Ecto neural progenitor cell (in vitro differentiated cells): ENCODE results near the gene ITGB1.
A peak's percentile ranks its signal among the peaks of the same experiment; 100 is the strongest.
"Not testable (repeated sequence)": the region's sequence is repeated elsewhere in the genome, so short reads cannot be mapped to it uniquely, and the experiment has no call there.

Experiments
- DNase-seq: peaks from one replicate; pipeline ENCODE4 v3.0.0-alpha.2; 2018; ENCODE audit warnings: low spot score

ITGB1 gene

DNA sequence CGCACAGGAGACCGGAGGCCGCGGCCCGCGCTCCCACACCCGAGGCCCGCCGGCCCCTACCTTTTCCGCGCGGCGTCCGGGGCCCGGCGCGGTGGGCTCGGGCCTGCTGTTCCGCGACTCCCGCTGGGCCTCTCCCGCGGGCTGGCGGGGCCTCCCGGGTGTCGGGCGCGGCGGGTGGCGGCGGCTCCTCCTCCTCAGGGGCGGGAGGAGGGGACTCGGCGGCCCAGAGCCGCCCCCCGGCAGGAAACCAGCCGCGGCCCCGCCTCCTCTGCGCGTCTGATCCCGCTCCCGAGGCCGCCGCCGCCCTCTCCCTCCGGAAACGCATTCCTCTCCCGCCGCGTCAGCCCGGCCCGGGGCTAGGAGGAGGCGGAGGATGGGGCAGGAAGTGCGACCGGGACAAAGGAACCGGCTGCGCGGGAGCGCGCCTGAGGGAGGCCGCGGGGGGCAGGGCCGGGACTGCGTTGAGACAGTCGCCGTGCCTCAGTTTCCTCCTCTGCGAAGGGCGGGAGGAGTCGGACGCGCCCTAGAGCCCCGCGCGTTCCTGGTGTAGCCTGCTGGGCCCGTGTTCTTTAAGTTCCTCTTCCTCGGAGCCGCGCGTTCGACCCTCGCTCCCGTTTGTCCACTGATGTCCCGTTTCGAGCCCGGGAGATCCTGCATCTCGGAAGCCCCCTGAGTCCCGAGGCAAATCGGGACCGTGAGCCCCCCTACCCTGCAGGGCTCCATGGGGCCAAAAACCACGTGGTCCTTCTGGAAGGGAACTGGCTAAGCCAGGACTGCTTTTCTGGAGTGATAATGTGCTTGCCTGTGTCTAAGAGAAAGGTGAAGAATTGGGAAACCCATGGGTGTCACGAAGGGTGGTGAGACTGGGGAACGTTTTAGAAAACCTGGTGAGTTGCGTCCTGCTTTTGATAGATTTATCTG, at the start of gene ITGB1:
Gene ITGB1 (minus strand): TSS at position 146 of the 921 bp plus-strand sequence. CDS start 22,672 bp downstream, outside the sequence.
- DNase-seq = peak; percentile 97

- no peak for DNase-seq
Observed at GRCh38 chr10:33006342-33006887, 48.4 kb upstream of the ITGB1 start.

- peak; percentile 80 for DNase-seq
Observed at GRCh38 chr10:33005322-33006301, 47.6 kb upstream of the ITGB1 start.

DNA sequence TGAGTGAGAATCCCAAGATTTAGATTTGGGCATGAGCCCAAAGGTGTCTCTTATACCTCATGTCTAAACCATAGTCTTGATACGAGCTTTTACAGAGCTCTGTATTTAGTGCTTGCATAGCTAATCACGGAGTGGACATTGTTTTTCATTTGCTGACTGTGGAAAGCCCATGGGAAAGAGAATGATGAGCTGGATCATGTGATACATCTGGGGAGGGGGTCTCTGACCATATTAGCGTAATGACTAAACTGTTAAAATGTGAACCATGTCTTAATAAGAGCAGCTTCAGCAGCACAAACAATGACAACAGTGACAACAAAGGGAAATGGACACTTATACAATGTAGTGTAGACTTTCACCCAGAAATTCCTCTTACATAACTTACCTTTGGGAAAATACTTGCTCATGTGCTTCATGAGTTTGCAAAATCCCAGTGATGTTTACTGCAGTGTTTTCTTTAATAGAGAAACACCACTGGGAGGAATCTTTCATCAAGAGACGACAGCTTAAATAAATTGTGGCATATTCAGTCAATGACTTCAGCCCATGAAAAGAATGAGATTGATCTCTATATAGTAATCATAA, 44.0 kb upstream of the ITGB1 start:
- no peak for DNase-seq

GRCh38 chr10:32998060-32998581, 40.1 kb upstream of the ITGB1 start:
- DNase-seq = not testable (repeated sequence)

- DNase-seq = no peak
Observed at GRCh38 chr10:32995751-32996150, 37.7 kb upstream of the ITGB1 start.

DNA sequence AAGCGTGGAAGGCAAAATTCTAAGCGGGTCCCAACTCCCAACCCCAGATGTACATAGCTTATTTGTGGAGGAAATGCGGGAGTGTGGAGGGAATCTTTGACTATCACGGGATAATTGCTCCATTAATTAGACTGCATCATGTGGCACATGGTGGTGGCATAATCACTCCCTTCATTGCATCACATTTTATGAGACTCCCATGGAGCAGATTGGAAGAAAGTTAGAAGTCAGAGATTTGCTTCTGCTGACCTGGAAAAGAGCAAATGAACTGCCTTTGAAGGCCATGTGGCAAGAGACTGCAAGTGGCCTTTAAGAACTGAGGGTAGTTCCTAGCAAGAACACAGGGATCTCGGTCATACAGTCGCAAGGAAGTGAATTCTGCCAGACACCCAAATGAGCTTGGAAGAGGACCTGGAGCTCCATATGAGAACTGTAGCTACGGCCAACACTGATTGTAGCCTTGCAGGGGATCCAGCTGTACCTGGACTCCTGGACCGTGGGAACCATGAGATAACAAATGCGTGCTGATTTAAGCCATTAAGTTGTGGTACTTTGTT, 37.1 kb upstream of the ITGB1 start:
- DNase-seq = no peak

DNA sequence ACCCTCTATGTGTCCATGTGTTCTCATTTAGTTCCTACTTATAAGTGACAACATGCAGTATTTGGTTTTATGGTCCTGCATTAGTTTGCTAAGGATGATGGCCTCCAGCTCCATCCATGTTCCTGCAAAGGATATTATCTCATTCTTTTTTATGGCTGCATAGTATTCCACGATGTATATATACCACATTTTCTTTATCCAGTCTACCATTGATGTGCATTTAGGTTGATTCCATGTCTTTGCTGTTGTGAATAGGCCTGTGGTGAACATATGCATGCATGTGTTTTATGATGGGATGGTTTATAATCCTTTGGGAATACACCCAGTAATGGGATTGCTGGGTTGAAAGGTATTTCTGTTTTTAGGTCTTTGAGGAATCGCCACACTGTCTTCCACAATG, 36.6 kb upstream of the ITGB1 start:
- not testable (repeated sequence) for DNase-seq

- DNase-seq = not testable (repeated sequence)
Observed at GRCh38 chr10:32992310-32992709, 34.3 kb upstream of the ITGB1 start.

DNA sequence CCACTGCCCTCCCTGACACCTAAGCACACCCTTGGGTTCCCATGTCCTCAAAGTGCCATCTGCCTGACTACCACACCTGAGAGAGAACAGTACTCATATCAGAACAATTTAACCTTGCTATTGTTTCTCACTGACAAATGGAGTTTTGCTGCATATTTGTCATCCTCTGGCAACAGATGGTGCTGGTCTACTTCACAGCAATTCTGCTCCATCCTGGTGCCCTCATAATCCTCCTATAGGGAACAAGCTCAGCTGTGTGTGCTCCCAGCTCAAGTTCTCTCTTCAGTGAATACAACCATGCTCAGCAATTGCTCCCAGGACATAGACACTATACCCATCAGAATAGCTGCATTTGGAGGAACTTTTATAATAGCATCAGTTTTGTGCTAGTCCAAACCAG, 32.8 kb upstream of the ITGB1 start:
- no peak for DNase-seq

- DNase-seq = no peak
Observed at GRCh38 chr10:32988604-32989003, 30.6 kb upstream of the ITGB1 start.

GRCh38 chr10:32987172-32987571, 29.1 kb upstream of the ITGB1 start:
- DNase-seq = no peak

- DNase-seq = no peak
Observed at GRCh38 chr10:32985775-32986350, 27.8 kb upstream of the ITGB1 start.

DNA sequence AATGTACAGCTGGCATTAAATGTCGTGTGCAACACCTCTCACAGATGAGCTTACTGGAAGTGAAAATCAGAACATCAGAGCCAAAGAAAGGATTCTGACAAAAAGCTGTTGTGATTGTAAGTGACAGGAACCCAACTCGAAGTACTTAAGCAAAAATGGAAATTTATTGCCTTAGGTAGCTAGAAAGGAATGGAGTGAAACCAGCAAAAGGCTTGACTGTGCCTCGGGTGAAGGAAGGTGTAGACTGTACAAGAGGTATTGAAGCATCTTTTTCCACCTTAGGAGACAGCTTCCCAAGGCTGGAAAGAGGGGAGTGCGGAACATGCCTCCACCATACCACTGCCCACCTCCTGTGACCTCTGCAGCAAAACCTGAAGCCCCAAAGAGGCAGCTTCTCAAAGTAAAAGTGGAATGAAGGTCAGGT, 27.3 kb upstream of the ITGB1 start:
- DNase-seq = no peak

- no peak for DNase-seq
Observed at GRCh38 chr10:32984003-32984600, 26.1 kb upstream of the ITGB1 start.

DNA sequence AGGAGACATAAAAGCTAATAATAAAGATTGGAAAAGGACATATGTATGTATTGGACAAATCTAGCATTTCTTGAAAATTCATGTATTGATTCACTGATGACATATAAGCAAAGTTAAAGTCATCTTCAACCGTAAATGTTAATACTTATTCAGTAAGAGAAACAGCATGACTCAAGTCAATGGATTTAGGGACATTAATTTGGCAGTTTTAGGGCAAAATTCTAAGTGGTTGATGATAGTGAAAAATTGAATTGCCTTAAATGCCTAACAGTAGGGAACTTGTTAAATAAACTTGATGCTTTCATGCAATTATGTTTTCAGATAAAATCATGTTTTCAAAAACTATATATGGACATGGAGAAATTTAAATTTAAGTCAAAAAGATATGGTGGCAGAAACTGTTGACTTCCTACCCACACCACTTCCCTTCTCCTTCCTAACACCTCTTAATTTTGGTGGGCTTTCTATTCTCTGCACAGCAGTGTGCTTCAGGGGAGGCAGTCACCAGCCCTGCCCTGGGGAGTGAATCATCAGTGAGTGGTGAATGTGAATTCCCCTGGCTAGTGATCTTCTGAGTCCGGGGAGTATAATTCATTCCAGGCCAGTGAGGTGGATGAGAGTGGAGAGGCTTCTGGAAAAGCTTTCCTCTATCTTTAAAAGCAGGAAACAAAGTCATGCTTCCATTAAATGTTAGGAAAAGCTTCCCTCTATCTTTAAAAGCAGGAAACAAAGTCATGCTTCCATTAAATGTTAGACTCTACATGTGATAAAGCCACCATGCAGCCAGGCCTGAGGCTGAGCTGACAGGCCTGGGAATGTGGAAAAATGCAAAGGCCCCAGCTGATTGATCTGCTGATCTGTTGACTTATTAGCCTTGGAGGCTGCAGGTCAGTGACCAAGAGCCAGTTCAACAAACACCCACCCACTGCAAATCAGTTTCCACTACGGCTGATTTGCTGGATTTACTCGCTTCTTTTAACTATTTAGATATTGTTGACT, 25.2 kb upstream of the ITGB1 start:
- no peak for DNase-seq

GRCh38 chr10:32982293-32982709, 24.3 kb upstream of the ITGB1 start:
- DNase-seq = no peak

- no peak for DNase-seq
Observed at GRCh38 chr10:32981760-32982159, 23.7 kb upstream of the ITGB1 start.
